Activated CD8-positive, alpha-beta memory T cell treated with anti-CD3 and anti-CD28 coated beads for 36 hours (primary cell): ENCODE measurements around the gene DELE1. TPM values are rescaled to one million over a fixed set of nuclear protein-coding genes. Genes with fewer than 3 reads are reported as not detected.

Source experiments
- CTCF ChIA-PET: fragments of 350-600 bp; sonication (Branson Sonifier 250); formaldehyde crosslinking; loops from one replicate; lab custom pipeline; 2021; ENCODE audit warnings: antibody characterized with exemption; lab: Charles Lee
- POLR2A ChIA-PET: fragments of 350-600 bp; sonication (Branson Sonifier 250); formaldehyde crosslinking; loops from one replicate; lab custom pipeline; 2021; ENCODE audit warnings: antibody characterized with exemption; lab: Charles Lee
- total RNA-seq, 2 experiments: library from RNA; stranded (reverse); gene quantifications; one replicate each; pipeline ENCODE4 v1.2.3, GENCODE V29; 2021

Gene DELE1, protein sequence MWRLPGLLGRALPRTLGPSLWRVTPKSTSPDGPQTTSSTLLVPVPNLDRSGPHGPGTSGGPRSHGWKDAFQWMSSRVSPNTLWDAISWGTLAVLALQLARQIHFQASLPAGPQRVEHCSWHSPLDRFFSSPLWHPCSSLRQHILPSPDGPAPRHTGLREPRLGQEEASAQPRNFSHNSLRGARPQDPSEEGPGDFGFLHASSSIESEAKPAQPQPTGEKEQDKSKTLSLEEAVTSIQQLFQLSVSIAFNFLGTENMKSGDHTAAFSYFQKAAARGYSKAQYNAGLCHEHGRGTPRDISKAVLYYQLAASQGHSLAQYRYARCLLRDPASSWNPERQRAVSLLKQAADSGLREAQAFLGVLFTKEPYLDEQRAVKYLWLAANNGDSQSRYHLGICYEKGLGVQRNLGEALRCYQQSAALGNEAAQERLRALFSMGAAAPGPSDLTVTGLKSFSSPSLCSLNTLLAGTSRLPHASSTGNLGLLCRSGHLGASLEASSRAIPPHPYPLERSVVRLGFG
- 10 to 100 TPM; 49.0 to 49.4 TPM for total RNA-seq

- CTCF ChIA-PET: interaction anchor here (1.0 to 3.5 kb wide), 5 partner anchors 38 to 232 kb away, joined by 3 to 11 read pairs (median 7); partner anchors contain the start of gene PCDH1
- POLR2A ChIA-PET: interaction anchor here (0.6 to 1.5 kb wide), 7 partner anchors 9 to 287 kb away, joined by 3 to 9 read pairs (median 4); partner anchors contain the start of genes FCHSD1, HDAC3, RELL2 and RNF14
Measured at GRCh38 chr5:141923448-141924313, at the start of gene DELE1. Gene DELE1 (plus strand): TSS chr5:141923871. CDS start chr5:141923942, 71 bp downstream.

GRCh38 chr5:141873933-141874261 lies 49.8 kb upstream of the DELE1 start:
- CTCF ChIA-PET: interaction anchor here (0.7 kb wide), 1 partner anchor 189 kb away, joined by 3 read pairs; no protein-coding TSS in a partner anchor
- POLR2A ChIA-PET: no interaction called here

GRCh38 chr5:141874262-141874964 lies 49.3 kb upstream of the DELE1 start:
- POLR2A ChIA-PET: no interaction called here
- CTCF ChIA-PET: interaction anchor here (0.8 kb wide), 1 partner anchor 181 kb away, joined by 3 read pairs; no protein-coding TSS in a partner anchor

DNA sequence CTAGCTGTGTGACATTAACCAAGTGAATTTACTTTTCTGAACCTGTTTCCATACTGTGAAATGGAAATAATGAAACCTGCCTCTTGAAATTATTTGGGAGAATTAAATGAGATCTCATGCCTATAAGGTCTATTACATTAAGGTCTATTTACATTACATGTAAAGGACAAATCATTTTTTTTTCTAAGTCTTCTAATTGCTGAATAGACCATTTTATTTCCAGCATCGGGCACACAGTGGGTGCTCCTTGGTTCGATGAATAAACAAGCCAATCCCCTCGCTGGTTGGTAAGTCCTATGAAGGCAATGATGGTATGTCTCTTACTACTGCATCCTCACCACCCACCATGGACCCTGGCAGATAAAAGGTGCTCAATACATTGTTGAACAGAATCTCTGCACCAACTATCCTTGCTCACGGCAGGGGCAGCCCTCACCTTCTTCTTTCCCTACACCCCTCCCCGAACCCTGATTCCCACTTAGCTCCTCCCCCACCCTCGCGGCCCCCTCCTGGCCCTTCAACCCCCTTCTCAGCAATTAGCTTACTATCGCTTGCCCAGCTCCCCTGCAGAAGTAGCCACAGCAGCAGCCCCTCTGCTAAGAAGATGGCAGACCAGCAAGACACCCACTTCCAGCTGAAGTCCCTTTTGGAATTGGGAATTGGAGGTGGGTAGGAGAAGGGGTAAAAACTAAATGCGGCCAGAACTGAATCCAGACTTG lies 48.5 kb upstream of the DELE1 start:
- CTCF ChIA-PET: interaction anchor here (0.8 to 9.1 kb wide), 4 partner anchors 83 to 183 kb away, joined by 3 to 72 read pairs (median 4); partner anchors contain the start of gene PCDH12
- POLR2A ChIA-PET: no interaction called here

DNA sequence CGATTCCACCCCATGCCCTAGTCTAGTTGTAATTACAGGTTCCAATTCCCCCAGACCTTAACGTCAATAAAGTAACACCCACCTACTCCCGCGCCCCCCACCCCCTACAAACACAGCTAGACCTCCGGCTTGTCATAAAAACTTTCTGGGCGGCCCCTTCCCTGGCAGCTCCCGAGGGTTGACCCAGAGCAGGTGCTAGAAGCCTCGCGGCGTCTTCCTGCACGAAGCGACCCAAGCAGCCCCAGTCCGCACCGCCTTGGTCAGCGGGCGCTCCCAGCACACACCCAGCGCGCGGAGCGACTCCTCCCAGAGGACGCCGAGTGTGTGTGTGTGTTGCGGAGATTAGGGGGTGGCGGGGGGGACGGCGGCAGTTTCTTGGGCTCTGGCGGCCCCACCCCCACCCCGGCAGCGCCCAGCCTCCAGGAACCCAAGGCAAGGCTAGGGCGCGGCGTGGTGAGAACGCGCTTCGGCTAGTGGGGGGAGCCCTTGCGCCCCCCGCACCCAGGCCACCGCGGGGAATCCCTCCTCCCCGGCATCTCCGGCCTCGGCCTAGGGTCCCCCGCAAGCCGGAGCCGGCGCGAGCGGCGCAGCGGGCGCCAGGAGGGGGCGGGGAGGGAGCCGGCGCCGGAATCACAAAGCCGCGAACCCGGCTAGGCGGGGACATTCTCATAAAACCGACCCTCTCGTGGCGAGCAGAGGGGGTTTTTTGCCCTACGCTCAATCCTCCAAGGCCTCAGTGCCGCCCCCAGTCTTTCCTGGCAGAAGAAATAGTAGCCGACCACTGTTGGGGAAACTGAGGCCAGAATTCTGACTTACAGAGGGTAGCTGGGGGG lies 47.7 kb upstream of the DELE1 start:
- ChIA-PET CTCF (interaction anchor here (1.0 to 9.1 kb wide), 4 partner anchors 82 to 184 kb away, joined by 3 to 127 read pairs (median 38); partner anchors contain the start of gene PCDH12), POLR2A (no interaction called here)

DNA sequence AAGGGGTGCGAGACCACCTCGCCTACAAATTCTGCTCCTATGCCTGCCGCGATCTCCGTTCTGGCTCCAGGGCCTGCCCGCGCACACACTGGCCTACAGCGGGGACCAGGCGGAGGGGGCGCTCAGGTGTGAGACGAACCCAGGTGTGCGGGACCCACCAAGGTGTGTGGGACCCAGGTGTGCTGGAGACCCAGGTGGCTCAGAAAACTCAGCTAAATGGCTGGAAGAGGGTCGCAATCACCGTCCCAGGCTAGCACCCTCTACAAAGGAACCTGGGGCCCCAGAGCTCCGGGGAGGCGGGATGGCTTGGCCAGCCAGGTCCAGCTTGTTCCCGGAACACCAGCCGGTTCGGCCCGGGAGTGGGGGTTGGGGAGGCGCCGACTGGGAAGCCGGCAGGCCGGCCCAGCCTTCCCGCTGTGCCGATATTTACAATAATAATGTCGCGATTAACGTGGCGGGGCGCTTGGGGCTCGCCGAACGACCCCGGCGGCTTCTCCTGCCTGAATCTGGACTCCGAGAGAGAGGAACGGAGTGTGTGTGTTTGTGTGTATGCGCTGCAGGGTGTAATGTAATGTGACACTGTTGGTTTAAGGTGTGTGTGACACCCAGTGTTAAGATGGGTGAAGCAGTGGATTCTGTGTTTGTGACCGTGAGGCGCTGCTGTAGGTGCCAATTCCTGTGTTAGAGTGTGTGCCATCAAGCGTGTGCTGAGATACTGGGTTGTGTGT lies 46.9 kb upstream of the DELE1 start:
- CTCF ChIA-PET: interaction anchor here (8.4 to 9.1 kb wide), 2 partner anchors 175 to 184 kb away, joined by 72 to 127 read pairs; no protein-coding TSS in a partner anchor
- POLR2A ChIA-PET: interaction anchor here (2.0 kb wide), 1 partner anchor 184 kb away, joined by 10 read pairs; no protein-coding TSS in a partner anchor

DNA sequence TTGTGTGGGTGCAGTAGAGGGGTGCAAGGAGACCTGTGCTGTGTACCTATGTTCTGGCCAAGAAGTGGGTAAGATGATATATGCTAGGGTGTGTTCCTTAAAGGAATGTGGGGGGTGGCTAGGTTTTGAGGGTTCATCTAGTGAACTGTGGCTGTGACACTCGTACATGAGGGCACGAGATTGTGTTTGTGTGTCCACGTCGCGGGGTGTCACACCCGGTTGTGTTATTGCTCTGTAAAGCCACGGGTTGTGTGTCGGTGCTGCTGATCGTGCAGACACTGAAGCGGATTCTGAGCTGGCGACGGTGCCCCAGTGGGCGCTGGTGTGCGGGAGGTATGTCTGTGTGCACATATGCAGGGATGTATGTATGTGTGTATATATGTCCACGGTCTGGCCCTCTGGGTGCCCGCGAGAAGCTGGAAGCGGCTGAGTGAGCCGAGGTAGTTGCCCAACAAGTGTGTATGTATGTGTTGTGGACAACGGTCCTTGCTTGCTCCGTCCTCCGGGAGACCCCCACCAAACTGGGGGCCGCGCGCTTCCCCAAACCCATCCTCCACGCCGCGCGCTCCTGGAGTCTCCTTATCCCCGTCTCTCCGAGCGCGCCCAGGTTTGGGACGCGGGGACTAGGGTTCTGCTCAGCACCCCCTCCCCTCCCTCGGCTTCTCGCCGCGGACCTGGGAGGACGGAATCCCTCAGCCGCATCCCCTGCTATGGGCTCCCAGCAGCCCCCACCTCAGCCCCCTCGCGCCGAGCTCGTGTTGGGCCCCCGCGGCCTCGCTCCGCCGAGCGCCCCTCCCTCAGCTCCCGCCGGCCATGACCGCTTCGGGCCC lies 46.1 kb upstream of the DELE1 start:
- POLR2A ChIA-PET: interaction anchor here (0.6 to 2.0 kb wide), 3 partner anchors 28 to 185 kb away, joined by 3 to 10 read pairs (median 5); no protein-coding TSS in a partner anchor
- CTCF ChIA-PET: interaction anchor here (0.5 to 9.1 kb wide), 15 partner anchors 8 to 254 kb away, joined by 3 to 127 read pairs (median 5); partner anchors contain the start of genes DELE1 and RNF14

- ChIA-PET CTCF (interaction anchor here (0.7 to 9.1 kb wide), 26 partner anchors 9 to 255 kb away, joined by 3 to 127 read pairs (median 4); partner anchors contain the start of genes DELE1 and RNF14), POLR2A (interaction anchor here (0.6 to 2.0 kb wide), 4 partner anchors 28 to 195 kb away, joined by 3 to 10 read pairs (median 4); no protein-coding TSS in a partner anchor)
Measured at GRCh38 chr5:141878186-141878710, 45.4 kb upstream of the DELE1 start, which contains the start of gene PCDH1. Gene PCDH1 (minus strand): TSS chr5:141878410. CDS start chr5:141878262, 148 bp downstream.

GRCh38 chr5:141878711-141879425 lies 44.8 kb upstream of the DELE1 start:
- CTCF ChIA-PET: interaction anchor here (0.6 to 9.1 kb wide), 42 partner anchors 10 to 256 kb away, joined by 3 to 127 read pairs (median 3); partner anchors contain the start of genes DELE1 and RNF14
- POLR2A ChIA-PET: interaction anchor here (0.6 to 2.0 kb wide), 4 partner anchors 29 to 196 kb away, joined by 3 to 10 read pairs (median 4); no protein-coding TSS in a partner anchor

GRCh38 chr5:141879426-141879759 lies 44.3 kb upstream of the DELE1 start:
- ChIA-PET POLR2A (no interaction called here), CTCF (interaction anchor here (0.5 to 9.1 kb wide), 41 partner anchors 10 to 256 kb away, joined by 3 to 127 read pairs (median 3); partner anchors contain the start of genes DELE1 and RNF14)

DNA sequence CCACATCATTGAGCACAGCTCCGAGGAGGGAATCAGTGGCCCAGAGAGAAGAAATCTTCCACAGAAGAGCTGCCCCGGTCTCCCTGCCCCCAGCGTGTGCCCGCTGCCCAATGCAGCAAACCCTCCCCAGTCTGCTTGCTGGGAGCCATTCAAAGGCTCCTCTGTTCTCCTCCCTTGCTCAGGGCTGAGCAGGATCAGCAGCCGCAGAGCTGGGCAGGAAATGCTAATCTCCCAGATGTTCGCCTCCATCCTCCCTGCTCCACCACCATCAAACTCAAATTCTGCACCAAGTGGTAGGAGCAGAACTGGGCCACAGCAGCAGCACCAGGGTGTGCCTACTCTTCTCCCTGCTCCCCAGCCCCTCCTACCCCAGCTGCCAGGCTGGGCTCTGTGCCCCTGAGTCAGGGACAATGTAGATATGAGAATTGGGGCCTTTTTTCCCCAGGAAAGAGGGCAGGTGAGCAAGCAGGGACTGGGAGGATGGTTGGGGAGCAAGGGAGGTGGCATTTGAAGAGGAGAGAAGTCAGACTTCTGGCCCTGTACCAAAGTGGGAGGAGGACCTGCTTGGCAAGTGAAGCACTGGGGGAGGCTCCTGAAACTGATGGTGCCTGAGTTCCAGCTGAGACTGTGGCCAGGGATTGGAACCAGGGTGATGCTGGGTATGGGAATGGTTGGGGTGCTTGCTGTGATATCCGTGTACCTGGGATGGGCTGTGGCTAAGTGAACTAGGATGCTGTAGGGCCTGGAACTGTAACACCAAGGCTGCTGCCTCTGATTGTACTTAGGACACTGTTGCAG lies 43.5 kb upstream of the DELE1 start:
- CTCF ChIA-PET: interaction anchor here (0.5 to 9.1 kb wide), 21 partner anchors 10 to 217 kb away, joined by 3 to 127 read pairs (median 4); partner anchors contain the start of gene DELE1
- POLR2A ChIA-PET: no interaction called here

- POLR2A ChIA-PET: no interaction called here
- CTCF ChIA-PET: interaction anchor here (1.2 to 9.1 kb wide), 6 partner anchors 9 to 188 kb away, joined by 3 to 127 read pairs (median 16); no protein-coding TSS in a partner anchor
Measured at GRCh38 chr5:141880961-141881801, 42.5 kb upstream of the DELE1 start.
